IMR-90 (cell line): ENCODE data around the gene FBXW2.

ENCODE experiments used
- CEBPB ChIP-seq: IDR thresholded peaks from 2 replicates; pipeline ENCODE4 v1.6.1; 2012; ENCODE audit warnings: low read depth, low read length, improper control_type of control experiment
- FOS ChIP-seq: fragments of 150-350 bp; IDR thresholded peaks from 2 replicates; pipeline ENCODE4 v1.6.1; 2016; ENCODE audit warnings: low read depth, low read length
- USF2 ChIP-seq: fragments of 150-350 bp; IDR thresholded peaks from 2 replicates; pipeline ENCODE4 v1.6.1; 2017; ENCODE audit warnings: mild to moderate bottlenecking, antibody characterized with exemption, low read length, low read depth
- TF ChIP-seq, protein P1 (sequence below): conservative IDR thresholded peaks from 2 replicates; pipeline ENCODE4 v1.5.1; 2012; ENCODE audit warnings: mild to moderate bottlenecking, low read depth, low read length, improper control_type of control experiment

- TF ChIP-seq USF2, result no peak
- no peak for TF ChIP-seq CEBPB
- TF ChIP-seq FOS, result no peak
- TF ChIP-seq, protein P1, sequence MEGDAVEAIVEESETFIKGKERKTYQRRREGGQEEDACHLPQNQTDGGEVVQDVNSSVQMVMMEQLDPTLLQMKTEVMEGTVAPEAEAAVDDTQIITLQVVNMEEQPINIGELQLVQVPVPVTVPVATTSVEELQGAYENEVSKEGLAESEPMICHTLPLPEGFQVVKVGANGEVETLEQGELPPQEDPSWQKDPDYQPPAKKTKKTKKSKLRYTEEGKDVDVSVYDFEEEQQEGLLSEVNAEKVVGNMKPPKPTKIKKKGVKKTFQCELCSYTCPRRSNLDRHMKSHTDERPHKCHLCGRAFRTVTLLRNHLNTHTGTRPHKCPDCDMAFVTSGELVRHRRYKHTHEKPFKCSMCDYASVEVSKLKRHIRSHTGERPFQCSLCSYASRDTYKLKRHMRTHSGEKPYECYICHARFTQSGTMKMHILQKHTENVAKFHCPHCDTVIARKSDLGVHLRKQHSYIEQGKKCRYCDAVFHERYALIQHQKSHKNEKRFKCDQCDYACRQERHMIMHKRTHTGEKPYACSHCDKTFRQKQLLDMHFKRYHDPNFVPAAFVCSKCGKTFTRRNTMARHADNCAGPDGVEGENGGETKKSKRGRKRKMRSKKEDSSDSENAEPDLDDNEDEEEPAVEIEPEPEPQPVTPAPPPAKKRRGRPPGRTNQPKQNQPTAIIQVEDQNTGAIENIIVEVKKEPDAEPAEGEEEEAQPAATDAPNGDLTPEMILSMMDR, result no peak
Observed at GRCh38 chr9:120741191-120741590, 52.0 kb downstream of the FBXW2 start.
